ENCODE data around the gene DOCK3.
A peak's percentile ranks its signal among the peaks of the same experiment; 100 is the strongest.
"Not testable (repeated sequence)": the region's sequence is repeated elsewhere in the genome, so short reads cannot be mapped to it uniquely, and the experiment has no call there.

DOCK3 gene

DNA sequence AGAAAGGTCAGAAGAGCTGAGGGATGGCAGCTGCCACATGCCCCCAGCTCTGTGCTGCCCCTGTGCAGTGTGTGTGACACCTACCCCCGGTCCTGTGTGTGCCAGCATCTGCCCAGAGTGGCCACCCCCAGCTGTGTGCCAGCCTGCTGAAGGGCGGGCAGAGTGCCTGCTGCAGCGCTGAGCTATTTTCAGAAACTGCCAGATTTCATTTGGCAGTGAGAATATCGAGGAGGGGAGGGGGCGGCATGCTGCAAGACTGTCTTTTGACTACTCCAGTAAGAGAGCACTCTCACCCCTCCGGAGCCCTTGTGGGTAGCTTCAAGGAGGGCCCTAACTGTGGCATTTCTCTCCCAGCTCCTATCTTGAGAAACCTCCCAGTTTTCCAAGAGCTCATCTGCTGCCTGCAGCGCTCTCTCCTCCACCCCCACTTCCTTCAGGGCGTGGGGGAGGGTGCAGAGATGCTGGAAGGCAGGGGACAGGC, 25.2 kb upstream of the DOCK3 start:
- no peak for DNase-seq (ENCODE audit: low read depth in 4 of 4, low spot score in 1 of 4)

GRCh38 chr3:50650018-50650417, 24.7 kb upstream of the DOCK3 start:
- DNase-seq (ENCODE audit: low read depth in 4 of 4, low spot score in 1 of 4): no peak

DNA sequence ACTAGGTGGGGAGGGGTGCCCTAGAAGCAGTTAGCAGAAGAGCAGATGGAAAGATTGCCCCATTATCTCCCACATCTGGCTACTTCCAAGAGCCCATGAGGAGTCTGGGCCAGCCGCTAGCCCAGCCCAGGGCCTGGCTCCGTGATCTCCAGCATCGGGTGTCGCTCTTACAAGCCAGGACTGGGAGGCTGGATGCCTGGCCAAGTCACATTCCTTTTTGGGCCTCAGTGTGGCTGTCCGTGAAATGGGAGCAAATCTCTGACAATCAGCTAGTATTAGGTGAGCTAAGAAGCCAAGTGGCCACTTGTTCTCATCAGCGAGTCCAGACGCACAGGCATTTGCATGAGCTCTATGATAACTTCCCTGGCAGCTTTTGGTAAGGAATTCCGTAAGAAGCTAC, 23.3 kb upstream of the DOCK3 start:
- no peak for DNase-seq (ENCODE audit: low read depth in 4 of 4, low spot score in 1 of 4)

DNA sequence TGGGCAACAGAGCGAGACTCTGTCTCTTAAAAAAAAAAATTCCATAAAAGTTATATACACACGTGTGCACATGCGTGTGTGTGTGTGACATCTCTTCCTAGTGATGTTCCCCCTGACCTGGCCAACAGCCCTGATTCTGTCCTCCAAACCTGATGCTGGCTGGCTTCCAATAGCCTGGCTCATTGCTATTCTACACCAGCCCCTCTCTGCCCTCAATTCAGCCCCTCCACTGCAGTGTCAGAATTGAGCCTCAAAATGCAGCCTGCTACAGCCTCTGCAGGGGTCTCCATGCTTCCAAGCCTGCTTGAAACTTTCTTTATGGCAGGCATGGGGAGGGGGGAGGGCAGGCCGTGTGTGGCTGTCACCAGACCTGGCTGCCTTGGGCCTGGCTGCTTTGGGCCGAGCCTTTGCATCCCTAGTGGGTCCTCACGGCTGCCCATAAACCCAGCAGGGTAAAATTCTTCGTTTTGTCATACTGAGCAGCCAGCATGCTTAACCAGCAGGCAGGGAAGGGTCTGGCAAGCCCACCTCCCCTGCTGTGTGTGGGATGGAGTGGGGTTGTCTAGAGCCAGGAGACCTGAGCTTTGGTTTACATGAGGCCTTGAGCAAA, 22.7 kb upstream of the DOCK3 start:
- DNase-seq (ENCODE audit: low read depth in 4 of 4, low spot score in 1 of 4): no peak

- DNase-seq (ENCODE audit: low read depth in 4 of 4, low spot score in 1 of 4): peak in 2 of 4 experiments; percentile 24 to 50
Measured at GRCh38 chr3:50652709-50653108, 22.0 kb upstream of the DOCK3 start.

GRCh38 chr3:50653937-50654595, 20.7 kb upstream of the DOCK3 start:
- DNase-seq (ENCODE audit: low read depth in 4 of 4, low spot score in 1 of 4): no peak

GRCh38 chr3:50655009-50655830, 19.5 kb upstream of the DOCK3 start:
- no peak for DNase-seq (ENCODE audit: low read depth in 4 of 4, low spot score in 1 of 4)

DNA sequence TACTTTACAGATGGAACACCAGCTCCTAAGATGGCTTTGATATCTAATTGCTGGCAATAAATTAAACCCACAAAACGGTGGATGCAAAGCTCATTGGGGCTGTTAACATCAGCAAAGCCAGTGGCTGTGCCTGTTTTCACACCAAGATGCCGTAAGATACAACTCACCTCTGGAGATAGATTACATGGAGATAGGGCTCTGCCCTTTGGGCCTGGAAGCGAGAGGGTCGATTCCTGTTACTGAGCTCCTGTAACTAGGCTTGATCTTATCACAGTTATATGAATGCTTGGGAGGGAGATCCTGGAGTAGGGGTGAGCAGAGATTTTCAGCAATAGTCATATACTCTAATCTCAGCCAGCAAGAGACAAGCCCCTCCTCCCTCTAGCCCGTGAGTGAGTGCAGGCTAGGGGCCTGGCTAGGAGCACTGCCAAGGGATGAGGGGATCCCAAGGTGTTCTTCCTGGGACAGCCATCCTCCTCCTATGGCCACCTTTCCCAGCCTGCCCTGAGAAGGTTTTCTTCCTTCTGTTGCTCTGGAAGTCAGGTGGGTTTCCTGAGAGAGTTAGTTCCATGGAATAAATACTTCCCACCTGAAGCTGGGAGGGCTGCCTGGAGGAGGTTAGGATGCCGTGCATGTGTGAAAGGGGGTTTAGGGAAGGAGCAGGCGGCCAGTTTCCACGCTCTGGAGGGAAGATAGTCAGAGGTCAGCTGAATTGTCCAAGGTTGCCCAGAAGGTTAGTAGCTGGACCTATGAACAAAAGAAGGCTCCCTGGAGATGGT, 18.1 kb upstream of the DOCK3 start:
- no peak for DNase-seq (ENCODE audit: low read depth in 4 of 4, low spot score in 1 of 4)

DNA sequence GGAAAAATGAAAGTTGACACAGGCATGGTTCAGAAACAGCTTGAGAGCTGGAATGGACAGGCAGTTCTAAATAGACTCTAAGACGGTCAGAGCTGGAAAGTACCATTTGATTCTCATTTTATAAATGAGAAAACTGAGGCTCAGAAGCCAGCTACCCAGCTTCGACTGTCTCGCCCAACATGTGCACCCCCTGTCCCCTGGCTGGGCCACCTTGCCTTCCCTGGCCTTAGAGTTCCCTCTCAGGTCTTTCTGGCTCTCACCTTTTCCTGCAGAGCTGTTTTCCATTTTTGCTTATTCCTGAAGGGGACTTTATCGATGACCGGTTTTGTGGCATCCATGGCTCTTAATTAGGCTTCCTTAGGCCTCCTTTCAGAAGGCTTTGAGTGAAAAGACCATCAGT, 17.3 kb upstream of the DOCK3 start:
- no peak for DNase-seq (ENCODE audit: low read depth in 4 of 4, low spot score in 1 of 4)

DNA sequence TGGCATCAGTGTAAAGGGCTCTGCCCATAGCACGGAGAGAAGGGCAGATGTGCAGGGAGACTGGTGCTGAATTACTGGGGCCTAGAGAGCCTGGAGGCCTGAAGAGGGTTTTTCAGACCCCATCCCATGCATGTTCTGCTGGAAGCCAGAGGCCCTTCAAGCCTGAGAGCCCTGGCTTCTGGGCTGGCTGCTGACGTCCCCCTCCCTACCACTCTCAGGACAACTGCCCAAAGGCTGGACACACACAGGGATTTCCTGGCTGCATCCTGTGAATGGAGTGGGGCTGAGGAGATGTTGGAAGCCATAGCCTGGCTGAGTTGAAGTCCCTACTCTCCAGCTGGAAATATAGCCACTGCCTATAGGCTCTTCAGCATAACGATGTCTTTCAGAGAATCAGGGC, 16.9 kb upstream of the DOCK3 start:
- DNase-seq (ENCODE audit: low read depth in 4 of 4, low spot score in 1 of 4): no peak

- DNase-seq (ENCODE audit: low read depth in 4 of 4, low spot score in 1 of 4): no peak
Measured at GRCh38 chr3:50658416-50658815, 16.3 kb upstream of the DOCK3 start.

DNA sequence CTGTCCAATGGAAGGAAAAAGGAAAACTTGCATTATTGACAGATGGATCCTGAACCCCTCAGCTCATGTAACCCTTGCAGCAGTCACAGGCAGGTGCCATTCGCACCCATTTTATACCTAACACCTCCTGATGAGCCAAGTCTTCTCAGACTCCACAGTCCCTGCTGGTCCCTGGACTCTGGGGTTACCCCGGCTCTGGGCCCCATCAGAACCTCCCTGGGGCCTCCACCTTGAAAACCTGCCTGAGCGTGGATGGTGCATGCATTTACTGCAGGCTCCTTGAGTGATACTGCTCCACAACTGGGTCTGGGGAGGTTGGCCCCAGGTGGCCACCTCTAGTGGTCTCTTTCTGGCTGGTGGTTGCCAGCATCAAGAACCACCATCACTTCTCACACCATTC, 15.9 kb upstream of the DOCK3 start:
- DNase-seq (ENCODE audit: low read depth in 4 of 4, low spot score in 1 of 4): no peak

GRCh38 chr3:50660386-50660785, 14.3 kb upstream of the DOCK3 start:
- no peak for DNase-seq (ENCODE audit: low read depth in 4 of 4, low spot score in 1 of 4)

GRCh38 chr3:50661321-50661837, 13.3 kb upstream of the DOCK3 start:
- no peak for DNase-seq (ENCODE audit: low read depth in 4 of 4, low spot score in 1 of 4)

- DNase-seq (ENCODE audit: low read depth in 4 of 4, low spot score in 1 of 4): no peak
Measured at GRCh38 chr3:50662408-50662807, 12.3 kb upstream of the DOCK3 start.

DNA sequence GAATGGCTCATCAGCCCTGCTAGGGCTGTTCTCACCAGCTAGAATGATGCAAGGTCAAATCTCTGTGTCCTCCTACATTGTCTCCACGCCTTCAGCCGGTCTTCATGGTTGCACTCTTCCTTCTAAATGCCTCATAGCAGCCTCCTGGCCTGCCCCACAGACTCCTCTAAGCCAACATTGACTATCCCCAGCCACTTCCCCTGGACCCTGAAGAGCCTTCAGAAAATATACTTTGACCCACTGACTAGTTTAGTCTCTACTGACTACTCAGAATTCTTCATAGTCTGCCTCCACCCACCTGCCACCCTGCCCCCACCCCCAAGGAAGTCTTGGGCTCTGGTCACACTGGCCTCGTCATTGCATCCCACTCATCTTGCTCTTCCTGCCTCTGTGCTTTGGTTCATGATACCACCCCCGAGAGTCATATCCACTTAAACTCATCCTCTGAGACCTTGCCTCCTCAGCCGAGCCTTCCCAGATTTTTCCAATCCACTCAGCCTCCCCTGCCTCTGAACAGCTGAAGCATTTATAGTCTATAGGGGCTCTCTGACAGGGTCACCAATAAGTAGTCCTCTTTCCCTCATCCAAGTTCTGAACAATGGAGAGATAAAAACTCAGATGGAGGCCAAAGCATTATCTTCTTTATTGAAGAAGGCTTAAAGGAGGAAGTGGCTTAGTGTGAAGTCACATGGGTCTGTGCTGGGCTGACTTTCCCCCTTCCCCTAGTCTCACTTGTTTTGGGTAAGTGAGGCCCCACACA, 9.5 kb upstream of the DOCK3 start:
- no peak for DNase-seq (ENCODE audit: low read depth in 4 of 4, low spot score in 1 of 4)

- DNase-seq (ENCODE audit: low read depth in 4 of 4, low spot score in 1 of 4): not testable (repeated sequence)
Measured at GRCh38 chr3:50665841-50666115, 8.9 kb upstream of the DOCK3 start.

- DNase-seq (ENCODE audit: low read depth in 4 of 4, low spot score in 1 of 4): no peak
Measured at GRCh38 chr3:50666837-50667236, 7.9 kb upstream of the DOCK3 start.

GRCh38 chr3:50671331-50671730, 3.4 kb upstream of the DOCK3 start:
- no peak for DNase-seq (ENCODE audit: low read depth in 4 of 4, low spot score in 1 of 4)

DNA sequence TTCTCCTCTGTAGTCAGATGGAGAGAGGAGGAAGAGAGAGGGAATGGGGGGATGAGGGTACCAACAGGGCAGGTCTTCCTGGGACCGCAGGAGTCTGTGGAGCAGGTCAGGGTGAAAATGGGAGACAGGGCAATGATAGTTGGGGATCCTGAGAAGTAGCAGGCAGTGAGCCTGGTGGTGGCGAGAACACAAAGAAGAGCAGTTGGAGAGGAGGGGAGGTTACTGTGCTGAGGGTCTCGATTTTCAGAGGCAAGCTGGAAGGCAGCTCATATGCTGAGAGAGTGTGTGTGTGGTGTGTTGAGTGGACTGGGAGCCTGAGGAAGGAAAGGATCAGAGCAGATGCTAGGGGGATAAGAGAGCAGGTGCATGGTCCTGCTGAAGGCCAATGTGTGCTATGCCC, 2.1 kb upstream of the DOCK3 start:
- no peak for DNase-seq (ENCODE audit: low read depth in 4 of 4, low spot score in 1 of 4)

DNA sequence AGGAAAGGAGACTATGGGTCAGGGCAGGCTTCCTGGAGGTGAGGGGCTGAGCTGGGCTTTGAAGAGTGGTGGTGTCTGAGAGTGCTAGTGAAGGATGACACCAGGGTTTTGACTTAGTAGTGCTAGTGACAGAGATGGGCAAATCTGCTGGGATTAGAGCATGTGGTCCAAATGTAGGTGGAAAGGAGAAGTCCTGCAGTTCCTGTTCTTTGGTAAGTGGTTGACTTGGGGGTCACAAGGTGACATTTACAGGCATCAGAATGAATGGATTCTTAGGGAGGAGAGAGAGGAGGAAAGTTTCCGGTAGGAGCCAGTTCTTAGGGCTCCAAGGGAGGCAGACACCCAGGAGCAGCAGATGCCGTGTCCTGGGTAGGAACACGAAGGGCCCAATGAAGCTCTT, 796 bp upstream of the DOCK3 start:
- no peak for DNase-seq (ENCODE audit: low read depth in 4 of 4, low spot score in 1 of 4)
